Activated CD8-positive, alpha-beta memory T cell treated with anti-CD3 and anti-CD28 coated beads for 1 hour (primary cell): Measurements from ENCODE around the gene CDCA4.
"Not testable (repeated sequence)": the region's sequence is repeated elsewhere in the genome, so short reads cannot be mapped to it uniquely, and the experiment has no call there.

Experiments
- DNase-seq, 2 donors: peaks; one replicate each; pipeline ENCODE4 v3.0.0-alpha.2; 2020; ENCODE audit warnings: low read depth in 1 of 2; ENCODE audit errors: extremely low read depth in 1 of 2

CDCA4 gene

GRCh38 chr14:105034315-105035039 is 13.6 kb upstream of the CDCA4 start:
- no peak for DNase-seq

- DNase-seq = not testable (repeated sequence)
Observed at GRCh38 chr14:105033412-105033900, 12.6 kb upstream of the CDCA4 start.

GRCh38 chr14:105032451-105032901 is 11.6 kb upstream of the CDCA4 start:
- not testable (repeated sequence) for DNase-seq

- no peak for DNase-seq
Observed at GRCh38 chr14:105030836-105031396, 10.0 kb upstream of the CDCA4 start.

- DNase-seq = no peak
Observed at GRCh38 chr14:105030194-105030593, 9.3 kb upstream of the CDCA4 start.

GRCh38 chr14:105029402-105029801 is 8.5 kb upstream of the CDCA4 start:
- DNase-seq = no peak

- no peak for DNase-seq
Observed at GRCh38 chr14:105028251-105028927, 7.5 kb upstream of the CDCA4 start.

GRCh38 chr14:105027718-105028117 is 6.8 kb upstream of the CDCA4 start:
- not testable (repeated sequence) for DNase-seq

- no peak for DNase-seq
Observed at GRCh38 chr14:105026802-105027563, 6.1 kb upstream of the CDCA4 start.

- DNase-seq = no peak
Observed at GRCh38 chr14:105026033-105026785, 5.3 kb upstream of the CDCA4 start.

GRCh38 chr14:105025429-105025828 is 4.5 kb upstream of the CDCA4 start:
- no peak for DNase-seq

GRCh38 chr14:105023791-105024480 is 3.1 kb upstream of the CDCA4 start:
- no peak for DNase-seq

- DNase-seq = no peak
Observed at GRCh38 chr14:105023144-105023543, 2.3 kb upstream of the CDCA4 start.

GRCh38 chr14:105022276-105022670 is 1.4 kb upstream of the CDCA4 start:
- no peak for DNase-seq

- no peak for DNase-seq
Observed at GRCh38 chr14:105021656-105022275, 883 bp upstream of the CDCA4 start.

- DNase-seq = peak; percentile 18 to 43
Observed at GRCh38 chr14:105019861-105020814, 745 bp downstream of the CDCA4 start.

- no peak for DNase-seq
Observed at GRCh38 chr14:105018414-105018813, 2.5 kb downstream of the CDCA4 start.

GRCh38 chr14:105015905-105016304 is 5.0 kb downstream of the CDCA4 start:
- DNase-seq = no peak
